Endothelial cell (in vitro differentiated cells): Measurements from ENCODE around the gene DIS3L2. TPM values are rescaled to one million over a fixed set of nuclear protein-coding genes. Genes with fewer than 3 reads are reported as not detected.

Experiments
- DNase-seq: peaks from one replicate; pipeline ENCODE4 v3.0.0; 2021; ENCODE audit warnings: low spot score
- H3K27ac Mint-ChIP-seq: one replicate; pipeline ENCODE4 v1.8.0; 2021; ENCODE audit warnings: mixed read lengths, inconsistent platforms; ENCODE audit not compliant: unreplicated experiment
- H3K27me3 Mint-ChIP-seq: one replicate; pipeline ENCODE4 v1.8.0; 2021; ENCODE audit warnings: mild to moderate bottlenecking, moderate library complexity, mixed read lengths, inconsistent platforms; ENCODE audit not compliant: unreplicated experiment
- H3K36me3 Mint-ChIP-seq: one replicate; pipeline ENCODE4 v1.8.0; 2021; ENCODE audit warnings: mild to moderate bottlenecking, low read depth, mixed read lengths, inconsistent platforms; ENCODE audit not compliant: unreplicated experiment
- H3K4me1 Mint-ChIP-seq: one replicate; pipeline ENCODE4 v1.8.0; 2021; ENCODE audit warnings: mild to moderate bottlenecking, mixed read lengths, inconsistent platforms; ENCODE audit not compliant: unreplicated experiment
- H3K4me3 Mint-ChIP-seq: one replicate; pipeline ENCODE4 v1.8.0; 2021; ENCODE audit warnings: mild to moderate bottlenecking, mixed read lengths, inconsistent platforms; ENCODE audit not compliant: unreplicated experiment
- H3K9me3 Mint-ChIP-seq: one replicate; pipeline ENCODE4 v1.8.0; 2021; ENCODE audit warnings: mixed read lengths, inconsistent platforms; ENCODE audit not compliant: unreplicated experiment
- total RNA-seq: library from RNA; stranded (reverse); fragmentation: NEBNext Ultra II Directional; extraction: Animal tissue kit (Norgen Biotek cat#: 25700); gene quantifications from one replicate; pipeline ENCODE4 v1.2.1, GENCODE V29; 2021; ENCODE audit not compliant: unreplicated experiment
- TF ChIP-seq, protein P1 (sequence below): fragments of 200-600 bp; sonication (generic); IDR thresholded peaks from one replicate; pipeline ENCODE4 v1.5.0; 2021; ENCODE audit warnings: antibody characterized with exemption; ENCODE audit not compliant: unreplicated experiment

The DIS3L2 gene
- total RNA-seq, 1 donor from 2014 or later, result 42.1 TPM

DNA sequence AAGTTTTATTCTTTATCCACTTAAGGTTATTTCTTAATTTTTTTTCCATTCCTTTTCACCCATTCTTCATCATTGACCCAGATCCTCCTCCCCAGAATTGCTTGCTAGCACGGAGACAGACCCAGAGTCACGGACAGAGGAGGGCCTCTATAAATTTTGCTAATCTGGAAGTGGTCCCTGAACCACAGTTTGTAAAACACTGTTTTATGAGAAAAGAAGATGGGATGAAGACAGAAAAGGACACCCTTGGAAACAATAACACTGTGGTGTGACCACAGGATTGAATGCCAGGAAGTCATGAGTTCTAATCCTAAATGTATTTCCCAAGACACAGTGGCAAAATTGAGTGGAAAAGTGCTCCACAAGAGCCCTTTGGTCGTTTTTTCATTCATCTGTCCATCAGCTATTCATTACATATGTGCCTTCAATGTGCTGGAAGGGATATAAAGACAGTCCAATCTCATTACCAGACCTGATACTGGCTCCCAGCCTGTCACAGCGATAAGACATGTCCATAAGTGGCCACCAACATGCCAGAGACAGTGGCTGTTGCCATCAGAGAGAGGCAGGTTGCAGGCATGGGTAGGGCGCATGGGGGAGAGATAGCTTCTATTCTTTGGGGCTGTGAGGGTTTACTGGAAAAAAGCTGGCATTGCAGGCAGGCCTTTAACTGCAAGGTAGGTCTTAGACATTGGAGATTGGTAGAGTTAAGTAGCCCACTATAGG is 241.8 kb downstream of the DIS3L2 start:
- TF ChIP-seq, protein P1, sequence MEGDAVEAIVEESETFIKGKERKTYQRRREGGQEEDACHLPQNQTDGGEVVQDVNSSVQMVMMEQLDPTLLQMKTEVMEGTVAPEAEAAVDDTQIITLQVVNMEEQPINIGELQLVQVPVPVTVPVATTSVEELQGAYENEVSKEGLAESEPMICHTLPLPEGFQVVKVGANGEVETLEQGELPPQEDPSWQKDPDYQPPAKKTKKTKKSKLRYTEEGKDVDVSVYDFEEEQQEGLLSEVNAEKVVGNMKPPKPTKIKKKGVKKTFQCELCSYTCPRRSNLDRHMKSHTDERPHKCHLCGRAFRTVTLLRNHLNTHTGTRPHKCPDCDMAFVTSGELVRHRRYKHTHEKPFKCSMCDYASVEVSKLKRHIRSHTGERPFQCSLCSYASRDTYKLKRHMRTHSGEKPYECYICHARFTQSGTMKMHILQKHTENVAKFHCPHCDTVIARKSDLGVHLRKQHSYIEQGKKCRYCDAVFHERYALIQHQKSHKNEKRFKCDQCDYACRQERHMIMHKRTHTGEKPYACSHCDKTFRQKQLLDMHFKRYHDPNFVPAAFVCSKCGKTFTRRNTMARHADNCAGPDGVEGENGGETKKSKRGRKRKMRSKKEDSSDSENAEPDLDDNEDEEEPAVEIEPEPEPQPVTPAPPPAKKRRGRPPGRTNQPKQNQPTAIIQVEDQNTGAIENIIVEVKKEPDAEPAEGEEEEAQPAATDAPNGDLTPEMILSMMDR, result no peak
- Mint-ChIP-seq H3K4me1 (peaks cover 9% of the 10 kb centered on the region), H3K27me3 (peaks cover 2% of the 10 kb centered on the region), H3K27ac (no peak overlapping the region), H3K36me3 (peaks cover 9% of the 10 kb centered on the region), H3K9me3 (no peaks in the 10 kb centered on the region), H3K4me3 (no peak overlapping the region)
- no peak for DNase-seq

DNA sequence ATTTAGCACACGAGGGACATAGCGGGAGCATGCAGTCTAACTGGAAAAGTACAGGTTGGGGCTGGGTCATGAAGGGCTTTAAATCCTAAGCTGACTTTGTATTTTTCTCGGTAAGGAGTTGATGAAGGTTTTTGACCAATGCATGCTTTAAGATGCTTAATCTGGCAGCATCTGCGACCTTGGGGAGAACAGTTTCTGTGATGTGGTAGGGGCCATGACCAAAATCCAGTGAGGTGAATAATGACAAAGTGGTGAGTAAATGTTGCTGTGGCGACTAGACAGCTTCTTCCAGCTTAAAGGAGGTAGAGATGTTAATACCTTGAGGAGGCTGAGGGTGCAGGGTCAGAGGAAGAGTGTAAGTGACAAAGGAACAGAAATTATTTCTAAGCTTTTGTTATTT is 242.4 kb downstream of the DIS3L2 start:
- Mint-ChIP-seq H3K27me3 (peaks cover 2% of the 10 kb centered on the region), H3K36me3 (peaks cover 9% of the 10 kb centered on the region)

GRCh38 chr2:232204457-232204931 is 243.0 kb downstream of the DIS3L2 start:
- H3K9me3 Mint-ChIP-seq, result no peaks in the 10 kb centered on the region
- no peak overlapping the region for H3K27ac Mint-ChIP-seq
- H3K4me1 Mint-ChIP-seq, result peaks cover 9% of the 10 kb centered on the region
- DNase-seq, result no peak
- TF ChIP-seq, protein P1, result no peak
- H3K27me3 Mint-ChIP-seq, result peaks cover 2% of the 10 kb centered on the region
- H3K4me3 Mint-ChIP-seq, result no peak overlapping the region
- H3K36me3 Mint-ChIP-seq, result peaks cover 13% of the 10 kb centered on the region

More for the DNA sequence above, 242.4 kb downstream of the DIS3L2 start:
- TF ChIP-seq, protein P1, result no peak
- Mint-ChIP-seq H3K4me1 (peaks cover 9% of the 10 kb centered on the region), H3K4me3 (no peak overlapping the region), H3K27ac (no peak overlapping the region), H3K9me3 (no peaks in the 10 kb centered on the region)
- DNase-seq, result no peak

DNA sequence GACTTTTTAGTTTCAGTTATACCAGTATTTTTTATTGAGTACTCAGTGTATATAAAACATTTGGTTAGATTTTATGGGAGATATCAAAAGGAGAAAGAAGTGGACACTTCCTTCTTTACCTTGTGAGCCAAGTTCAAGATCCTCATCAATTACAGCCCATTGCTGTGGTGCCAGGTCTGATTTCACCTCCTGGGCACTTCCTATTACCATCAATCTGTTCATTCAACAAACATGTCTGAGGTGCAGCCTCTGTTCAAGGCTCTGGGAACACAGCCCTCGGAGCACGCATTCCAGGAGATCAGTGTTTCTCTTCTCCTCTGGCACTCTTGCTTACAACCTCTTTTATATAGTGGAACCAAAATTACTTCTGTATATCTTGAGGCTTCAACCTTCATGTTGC is 245.7 kb downstream of the DIS3L2 start:
- peaks cover 19% of the 10 kb centered on the region for H3K36me3 Mint-ChIP-seq
- H3K4me1 Mint-ChIP-seq, result peaks cover 11% of the 10 kb centered on the region
- H3K27me3 Mint-ChIP-seq, result peaks cover 2% of the 10 kb centered on the region
- no peaks in the 10 kb centered on the region for H3K9me3 Mint-ChIP-seq
- H3K4me3 Mint-ChIP-seq, result no peak overlapping the region
- TF ChIP-seq, protein P1, result no peak
- H3K27ac Mint-ChIP-seq, result no peak overlapping the region
- no peak for DNase-seq

DNA sequence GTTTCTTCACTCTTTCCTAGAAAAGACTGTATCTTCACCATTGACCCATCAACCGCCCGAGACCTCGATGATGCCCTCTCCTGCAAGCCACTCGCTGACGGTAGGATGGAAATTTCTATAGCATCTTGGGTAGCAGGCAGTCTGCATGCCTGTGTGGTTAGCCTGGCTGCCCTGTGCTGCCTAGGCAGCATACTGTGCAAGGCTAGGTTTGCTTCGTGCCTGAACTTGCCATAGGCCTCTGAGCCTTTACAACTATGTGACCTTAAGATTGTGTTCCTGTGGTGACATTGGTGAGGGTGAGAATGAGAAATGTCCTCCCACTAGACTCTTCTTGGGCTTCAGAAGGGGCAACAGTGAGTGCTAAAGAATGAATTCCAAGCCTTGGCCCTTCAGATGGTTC is 248.8 kb downstream of the DIS3L2 start:
- H3K4me3 Mint-ChIP-seq, result no peak overlapping the region

More for the DNA sequence above, 248.8 kb downstream of the DIS3L2 start:
- TF ChIP-seq, protein P1, result no peak
- peaks cover 2% of the 10 kb centered on the region for H3K27me3 Mint-ChIP-seq
- H3K27ac Mint-ChIP-seq, result no peak overlapping the region
- H3K4me1 Mint-ChIP-seq, result peaks cover 19% of the 10 kb centered on the region
- DNase-seq, result no peak
- H3K9me3 Mint-ChIP-seq, result no peaks in the 10 kb centered on the region
- peaks cover 16% of the 10 kb centered on the region for H3K36me3 Mint-ChIP-seq
